NCI-H460 (cell line): Measurements from ENCODE around the gene FLT1. TPM values are rescaled to one million over a fixed set of nuclear protein-coding genes. Genes with fewer than 3 reads are reported as not detected.

Source experiments
- DNase-seq: peaks from one replicate; pipeline ENCODE4 v3.0.0-alpha.2; 2016; ENCODE audit warnings: low read depth; ENCODE audit errors: extremely low read depth
- polyA plus RNA-seq: library from polyadenylated mRNA; depleted of rRNA; stranded (reverse); fragments of >200 nt; gene quantifications from 2 replicates; pipeline ENCODE4 v1.2.3, GENCODE V29; 2014; cell fraction: nucleus; rRNA removed
- total RNA-seq: library from RNA; depleted of rRNA; stranded (reverse); fragments of >200 nt; shearing (Covaris generic); gene quantifications from 2 replicates; pipeline ENCODE4 v1.2.3, GENCODE V29; 2014; rRNA removed

The FLT1 gene, protein sequence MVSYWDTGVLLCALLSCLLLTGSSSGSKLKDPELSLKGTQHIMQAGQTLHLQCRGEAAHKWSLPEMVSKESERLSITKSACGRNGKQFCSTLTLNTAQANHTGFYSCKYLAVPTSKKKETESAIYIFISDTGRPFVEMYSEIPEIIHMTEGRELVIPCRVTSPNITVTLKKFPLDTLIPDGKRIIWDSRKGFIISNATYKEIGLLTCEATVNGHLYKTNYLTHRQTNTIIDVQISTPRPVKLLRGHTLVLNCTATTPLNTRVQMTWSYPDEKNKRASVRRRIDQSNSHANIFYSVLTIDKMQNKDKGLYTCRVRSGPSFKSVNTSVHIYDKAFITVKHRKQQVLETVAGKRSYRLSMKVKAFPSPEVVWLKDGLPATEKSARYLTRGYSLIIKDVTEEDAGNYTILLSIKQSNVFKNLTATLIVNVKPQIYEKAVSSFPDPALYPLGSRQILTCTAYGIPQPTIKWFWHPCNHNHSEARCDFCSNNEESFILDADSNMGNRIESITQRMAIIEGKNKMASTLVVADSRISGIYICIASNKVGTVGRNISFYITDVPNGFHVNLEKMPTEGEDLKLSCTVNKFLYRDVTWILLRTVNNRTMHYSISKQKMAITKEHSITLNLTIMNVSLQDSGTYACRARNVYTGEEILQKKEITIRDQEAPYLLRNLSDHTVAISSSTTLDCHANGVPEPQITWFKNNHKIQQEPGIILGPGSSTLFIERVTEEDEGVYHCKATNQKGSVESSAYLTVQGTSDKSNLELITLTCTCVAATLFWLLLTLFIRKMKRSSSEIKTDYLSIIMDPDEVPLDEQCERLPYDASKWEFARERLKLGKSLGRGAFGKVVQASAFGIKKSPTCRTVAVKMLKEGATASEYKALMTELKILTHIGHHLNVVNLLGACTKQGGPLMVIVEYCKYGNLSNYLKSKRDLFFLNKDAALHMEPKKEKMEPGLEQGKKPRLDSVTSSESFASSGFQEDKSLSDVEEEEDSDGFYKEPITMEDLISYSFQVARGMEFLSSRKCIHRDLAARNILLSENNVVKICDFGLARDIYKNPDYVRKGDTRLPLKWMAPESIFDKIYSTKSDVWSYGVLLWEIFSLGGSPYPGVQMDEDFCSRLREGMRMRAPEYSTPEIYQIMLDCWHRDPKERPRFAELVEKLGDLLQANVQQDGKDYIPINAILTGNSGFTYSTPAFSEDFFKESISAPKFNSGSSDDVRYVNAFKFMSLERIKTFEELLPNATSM (N-terminal part only)
- total RNA-seq = not detected in 2 replicates
- not detected in 2 replicates for polyA plus RNA-seq

DNA sequence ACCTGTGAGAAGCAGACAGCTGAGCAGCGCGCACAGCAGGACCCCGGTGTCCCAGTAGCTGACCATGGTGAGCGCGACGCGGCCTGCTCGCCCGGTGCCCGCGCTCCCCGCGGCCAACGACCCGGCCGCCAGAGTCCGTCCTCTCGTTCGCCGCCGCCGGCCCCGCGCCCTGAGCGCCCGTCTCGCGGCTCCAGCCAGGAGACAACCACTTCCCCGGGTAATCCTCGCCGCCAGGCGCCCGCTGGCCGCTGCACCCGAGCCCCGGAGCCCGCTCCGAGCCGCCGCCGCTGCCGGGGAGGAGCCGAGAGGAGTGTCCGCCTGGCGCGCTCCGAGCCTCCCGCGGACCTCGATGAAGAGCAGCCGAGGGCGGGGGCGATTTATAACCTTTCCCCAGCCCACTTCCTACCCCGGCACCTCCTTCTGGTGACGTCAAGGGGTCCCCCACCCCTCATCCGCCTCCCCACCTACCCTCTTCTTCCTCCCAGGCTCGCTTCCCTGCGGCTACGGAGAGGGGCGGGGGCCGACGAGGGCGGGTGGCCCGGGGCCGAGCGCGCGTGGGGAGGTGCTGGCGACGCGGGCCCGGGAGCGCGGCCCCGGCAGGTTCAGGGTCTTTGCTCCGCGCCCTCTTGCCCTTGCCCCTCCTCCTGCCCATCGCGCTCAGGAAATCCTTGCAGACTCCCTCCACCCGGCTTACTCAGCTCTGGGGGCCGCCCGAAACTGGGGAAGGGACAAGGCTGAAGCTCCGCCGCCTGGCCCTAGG, at the start of gene FLT1:
FLT1 (minus strand) TSS at position 351 of the 760 bp plus-strand sequence; CDS start at position 66, 285 bp downstream.
- DNase-seq = no peak

DNA sequence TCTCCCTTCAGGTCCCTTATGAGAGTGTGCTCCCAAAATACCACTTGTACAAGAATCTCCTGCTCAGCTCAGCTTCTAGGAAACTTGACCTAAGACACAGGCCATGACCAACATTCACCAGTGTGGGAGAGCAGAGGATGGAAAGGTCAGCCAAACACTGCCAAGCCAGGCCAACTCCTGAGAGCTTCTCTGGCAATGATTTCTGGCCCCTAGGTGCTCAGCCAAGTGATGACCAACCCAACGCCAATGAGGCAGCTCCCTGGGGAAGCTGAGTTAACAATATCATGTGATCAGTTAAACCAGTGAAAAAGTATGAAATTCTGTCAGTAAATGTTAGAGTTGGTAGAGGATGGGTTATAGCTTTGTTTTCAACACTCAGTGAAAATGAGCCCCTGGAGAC, 49.1 kb upstream of the FLT1 start:
- no peak for DNase-seq

- no peak for DNase-seq
Observed at GRCh38 chr13:28542804-28543203, 47.9 kb upstream of the FLT1 start.

DNA sequence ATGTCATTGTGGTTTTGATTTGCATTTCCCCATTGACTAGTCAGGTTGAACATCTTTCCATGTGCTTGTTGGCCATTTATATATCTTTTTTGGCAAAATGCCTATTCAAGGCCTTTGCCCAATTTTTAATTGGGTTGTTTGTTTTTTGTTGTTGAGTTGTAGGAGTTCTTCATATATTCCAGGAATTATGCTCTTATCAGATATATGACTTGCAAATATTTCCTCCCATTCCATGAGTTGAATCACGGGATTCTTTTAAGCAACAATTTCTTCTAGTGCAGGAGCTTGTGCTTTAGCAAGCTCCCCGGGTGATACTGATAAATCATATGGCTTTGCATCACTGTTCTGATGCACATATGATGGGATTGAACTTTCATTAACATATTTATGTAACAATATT, 47.0 kb upstream of the FLT1 start:
- no peak for DNase-seq

- no peak for DNase-seq
Observed at GRCh38 chr13:28540612-28541011, 45.7 kb upstream of the FLT1 start.

DNA sequence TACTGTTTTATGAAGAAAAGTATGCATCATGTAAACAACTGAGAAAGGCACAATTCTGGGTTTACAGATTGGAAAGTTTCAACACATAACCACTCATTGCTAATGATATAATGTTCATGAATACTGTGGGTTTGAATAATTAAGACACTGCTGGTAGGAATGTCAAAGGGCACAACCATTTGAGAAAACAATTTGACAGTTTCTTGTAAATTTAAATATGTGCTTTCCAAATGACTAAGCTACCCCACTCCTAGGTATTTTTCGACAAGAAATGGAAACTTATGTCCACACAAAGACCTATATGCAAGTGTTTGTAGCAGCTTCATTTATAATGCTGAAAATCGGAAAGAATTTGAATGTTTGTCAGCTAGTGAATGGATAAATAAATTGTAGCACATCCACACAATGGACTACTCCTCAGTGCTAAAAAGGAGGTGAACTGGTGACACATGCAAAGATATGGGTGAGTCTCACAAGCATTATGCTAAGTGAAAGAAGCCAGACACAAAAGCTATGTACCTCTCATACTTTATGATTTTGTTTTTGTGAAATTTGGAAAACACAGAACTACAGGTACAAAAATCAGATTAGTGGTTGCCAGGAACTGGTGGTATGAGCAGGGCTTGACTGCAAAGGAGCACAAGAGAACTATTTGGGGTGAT, 44.8 kb upstream of the FLT1 start:
- no peak for DNase-seq

DNA sequence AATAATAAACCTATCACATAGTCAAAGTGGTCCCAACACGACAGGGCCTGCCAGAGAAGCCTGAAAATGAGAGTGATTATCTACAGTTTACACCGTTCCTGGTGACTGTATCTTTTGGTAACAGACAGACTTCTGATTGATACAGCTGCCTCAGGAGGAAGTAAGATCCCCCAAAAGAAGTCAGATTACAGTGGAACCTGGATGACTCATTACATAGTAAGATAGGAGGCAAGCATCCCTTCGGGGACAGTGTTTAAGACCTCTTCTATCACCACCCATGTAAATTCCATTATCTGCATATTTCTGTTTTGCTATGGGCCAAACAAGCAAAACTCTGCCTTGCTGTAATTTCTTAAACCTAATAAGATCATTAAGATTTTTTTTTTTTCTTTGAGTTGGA, 44.0 kb upstream of the FLT1 start:
- DNase-seq = no peak

- no peak for DNase-seq
Observed at GRCh38 chr13:28537171-28537570, 42.2 kb upstream of the FLT1 start.

GRCh38 chr13:28536371-28536770, 41.4 kb upstream of the FLT1 start:
- no peak for DNase-seq

- DNase-seq = no peak
Observed at GRCh38 chr13:28535734-28536133, 40.8 kb upstream of the FLT1 start.

DNA sequence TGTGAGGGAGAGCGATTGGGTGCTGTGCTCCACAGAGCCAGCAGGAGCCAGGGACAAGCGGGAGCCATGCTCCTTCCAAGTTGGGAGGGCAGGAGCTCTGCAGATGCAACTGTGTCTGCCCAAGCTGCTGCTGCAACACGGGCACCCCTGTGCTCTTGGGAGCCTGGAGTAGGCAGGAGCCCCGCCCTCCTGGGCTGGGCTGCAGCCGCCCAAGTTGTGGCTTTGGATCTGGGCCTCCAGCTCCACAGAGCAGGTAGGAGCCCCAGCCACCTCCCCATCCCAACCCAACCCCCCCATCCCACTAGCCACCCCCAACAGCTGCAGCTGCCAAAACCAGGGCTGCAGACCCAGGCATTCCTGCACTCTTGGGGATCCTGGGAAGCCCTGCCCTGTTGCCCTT, 39.9 kb upstream of the FLT1 start:
- DNase-seq = no peak

DNA sequence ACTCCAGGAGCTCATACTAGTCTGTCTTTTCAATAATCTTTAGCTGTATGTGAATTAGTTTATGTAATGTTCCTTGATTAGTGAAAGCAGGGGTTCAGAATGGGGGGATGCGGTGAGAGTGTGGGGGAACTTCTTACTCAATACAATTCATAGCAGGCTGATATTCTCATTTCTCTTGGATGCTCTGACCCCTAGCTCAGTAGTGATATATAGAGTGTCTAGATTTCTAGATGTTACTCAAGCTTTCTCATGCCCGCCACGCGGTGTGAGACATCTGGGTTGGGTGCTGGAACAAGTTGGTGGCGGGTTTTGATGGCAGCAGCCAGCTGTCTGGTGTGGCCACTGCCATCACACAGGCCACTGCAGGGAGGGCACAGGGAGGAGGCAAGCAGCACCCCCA, 39.3 kb upstream of the FLT1 start:
- no peak for DNase-seq

DNA sequence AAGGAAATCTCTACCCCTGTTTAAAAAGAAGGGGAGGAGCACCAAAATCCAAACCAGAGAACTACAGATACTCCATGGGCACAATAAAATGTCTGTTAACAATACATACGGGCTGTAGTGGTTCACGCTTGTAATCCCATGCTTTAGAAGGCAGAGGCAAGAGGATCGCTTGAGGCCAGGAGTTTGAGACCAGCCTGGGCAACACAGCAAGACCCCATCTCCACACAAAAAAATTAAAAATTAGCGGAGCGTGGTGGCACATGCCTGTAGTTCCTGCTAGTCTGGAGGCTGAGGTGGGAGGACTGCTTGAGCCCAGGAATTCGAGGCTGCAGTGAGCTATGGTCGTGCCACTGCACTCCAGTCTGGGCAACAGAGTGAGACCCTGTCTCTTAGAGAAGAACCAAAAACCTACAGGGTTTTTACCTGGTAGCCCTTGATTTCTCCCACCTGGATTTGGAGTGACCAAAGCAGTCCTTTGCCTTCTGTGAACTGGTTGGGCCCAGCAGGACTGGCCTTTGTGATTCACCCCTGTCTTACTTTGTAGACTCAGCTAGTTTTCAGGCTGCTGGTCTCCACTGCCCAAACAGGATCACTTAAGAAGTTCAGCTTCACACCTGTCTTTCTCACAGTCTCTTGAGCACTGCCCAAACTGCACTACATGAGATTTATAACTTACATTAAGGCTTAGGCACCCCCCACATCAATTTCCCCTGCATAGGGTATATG, 38.7 kb upstream of the FLT1 start:
- no peak for DNase-seq

GRCh38 chr13:28533125-28533436, 38.2 kb upstream of the FLT1 start:
- DNase-seq = no peak

- DNase-seq = no peak
Observed at GRCh38 chr13:28532388-28533124, 37.6 kb upstream of the FLT1 start.

DNA sequence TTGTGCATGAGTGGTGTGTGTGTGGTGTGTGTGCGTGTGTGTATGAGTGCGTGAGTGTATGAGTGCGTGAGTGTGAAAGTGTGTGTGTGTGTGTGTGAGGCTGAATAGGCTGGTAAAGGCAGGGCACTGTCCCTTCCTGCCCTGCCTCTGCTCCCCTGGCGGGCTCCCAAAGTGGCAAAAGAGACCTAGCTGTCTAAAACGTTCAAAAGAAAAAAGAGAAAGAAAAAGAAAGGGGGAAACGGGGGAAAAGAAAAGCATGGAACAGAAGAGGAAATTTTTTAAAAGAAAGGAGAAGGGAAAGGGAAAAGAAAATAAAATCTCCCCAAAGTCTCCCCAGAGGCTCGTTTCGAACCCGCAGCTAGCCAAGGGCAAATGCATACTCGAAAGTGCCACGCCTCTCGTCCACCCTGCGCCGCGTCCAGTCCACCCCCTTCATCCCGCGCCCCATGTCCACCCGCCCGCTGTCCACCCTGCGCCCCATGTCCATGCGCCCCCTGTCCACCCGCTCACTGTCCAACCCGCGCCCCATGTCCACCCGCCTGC, 37.0 kb upstream of the FLT1 start:
- DNase-seq = no peak

- no peak for DNase-seq
Observed at GRCh38 chr13:28531077-28531844, 36.3 kb upstream of the FLT1 start.

- no peak for DNase-seq
Observed at GRCh38 chr13:28530729-28531076, 35.8 kb upstream of the FLT1 start.
